Activated naive CD4-positive, alpha-beta T cell treated with anti-CD3 and anti-CD28 coated beads, Interleukin-2, amount 10 ng/mL, durations not matched to agents 7 days and 5 days (primary cell): ENCODE measurements around the gene HS3ST6.
A peak's percentile ranks its signal among the peaks of the same experiment; 100 is the strongest.
"Not testable (repeated sequence)": the region's sequence is repeated elsewhere in the genome, so short reads cannot be mapped to it uniquely, and the experiment has no call there.

Experiments used
- CTCF ChIA-PET: fragments of 350-600 bp; sonication (Branson Sonifier 250); formaldehyde crosslinking; loops from one replicate; lab custom pipeline; 2021; ENCODE audit warnings: antibody characterized with exemption; lab: Charles Lee
- DNase-seq: peaks from one replicate; pipeline ENCODE4 v3.0.0-alpha.2; 2020
- H3K27ac Mint-ChIP-seq: one replicate; pipeline ENCODE4 v1.8.0; 2021; ENCODE audit warnings: mild to moderate bottlenecking, moderate library complexity, mixed read lengths
- H3K27me3 Mint-ChIP-seq: one replicate; pipeline ENCODE4 v1.8.0; 2021; ENCODE audit warnings: mild to moderate bottlenecking, mixed read lengths
- H3K36me3 Mint-ChIP-seq: one replicate; pipeline ENCODE4 v1.8.0; 2021; ENCODE audit warnings: mixed read lengths
- H3K4me1 Mint-ChIP-seq: one replicate; pipeline ENCODE4 v1.8.0; 2021; ENCODE audit warnings: mixed read lengths
- H3K4me3 Mint-ChIP-seq: one replicate; pipeline ENCODE4 v1.8.0; 2021; ENCODE audit warnings: mild to moderate bottlenecking, moderate library complexity, mixed read lengths
- H3K9me3 Mint-ChIP-seq: one replicate; pipeline ENCODE4 v1.8.0; 2021; ENCODE audit warnings: mixed read lengths

Gene HS3ST6

GRCh38 chr16:1877089-1877488 lies 41.1 kb downstream of the HS3ST6 start:
- Mint-ChIP-seq H3K27me3 (peaks cover 44% of the 10 kb centered on the region), H3K4me1 (peaks cover 3% of the 10 kb centered on the region), H3K4me3 (no peak overlapping the region), H3K27ac (no peak overlapping the region), H3K9me3 (peaks cover 2% of the 10 kb centered on the region), H3K36me3 (peaks cover 1% of the 10 kb centered on the region)
- no peak for DNase-seq
- CTCF ChIA-PET = interaction anchor here (1.2 kb wide), 1 partner anchor 13 kb away, joined by 3 read pairs; no protein-coding TSS in a partner anchor

DNA sequence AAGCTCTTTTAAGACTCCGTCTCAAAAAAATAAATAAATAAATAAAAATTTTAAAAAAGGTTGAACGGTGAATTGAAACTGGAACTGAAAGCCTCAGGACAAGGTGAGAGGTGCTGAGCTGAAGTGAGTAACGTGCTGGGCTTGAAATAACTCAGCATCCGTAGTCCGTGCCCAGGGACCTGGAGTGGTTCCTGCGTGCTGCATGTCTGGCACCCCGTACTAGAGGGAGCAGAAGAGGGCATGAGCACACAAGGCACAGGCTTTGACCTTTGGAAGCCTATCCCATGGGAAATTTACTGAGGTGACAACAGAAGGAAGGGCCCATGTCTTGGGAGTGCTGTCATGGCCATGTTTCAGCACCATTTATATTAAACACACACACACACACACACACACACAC lies 41.7 kb downstream of the HS3ST6 start:
- no peak overlapping the region for H3K4me3 Mint-ChIP-seq
- peaks cover 46% of the 10 kb centered on the region for H3K27me3 Mint-ChIP-seq
- peaks cover 3% of the 10 kb centered on the region for H3K4me1 Mint-ChIP-seq
- DNase-seq = no peak
- H3K36me3 Mint-ChIP-seq = peaks cover 1% of the 10 kb centered on the region
- CTCF ChIA-PET = interaction anchor here (0.9 to 1.0 kb wide), 2 partner anchors 12 to 53 kb away, joined by 3 read pairs; no protein-coding TSS in a partner anchor
- H3K9me3 Mint-ChIP-seq = peaks cover 2% of the 10 kb centered on the region
- no peak overlapping the region for H3K27ac Mint-ChIP-seq

DNA sequence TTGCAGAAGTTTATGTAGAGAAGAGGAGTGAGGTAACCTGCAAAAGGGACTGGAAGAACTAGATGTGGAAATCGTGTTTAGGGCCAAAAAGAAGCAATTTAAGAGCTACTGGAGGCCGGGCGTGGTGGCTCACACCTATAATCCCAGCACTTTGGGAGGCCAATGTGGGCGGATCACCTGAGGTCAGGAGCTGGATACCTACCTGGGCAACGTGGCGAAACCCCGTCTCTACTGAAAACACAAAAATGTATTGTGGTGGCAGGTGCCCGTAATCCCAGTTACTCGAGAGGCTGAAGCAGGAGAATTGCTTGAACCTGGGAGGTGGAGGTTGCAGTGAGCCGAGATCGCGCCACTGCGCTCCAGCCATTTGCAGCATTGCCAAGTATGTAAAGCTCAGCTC lies 42.1 kb downstream of the HS3ST6 start:
- H3K4me3 Mint-ChIP-seq, DNase-seq, H3K36me3 Mint-ChIP-seq, H3K27ac Mint-ChIP-seq, H3K4me1 Mint-ChIP-seq, H3K9me3 Mint-ChIP-seq: not testable (repeated sequence)
- peaks cover 46% of the 10 kb centered on the region for H3K27me3 Mint-ChIP-seq
- CTCF ChIA-PET = interaction anchor here (0.9 to 1.0 kb wide), 2 partner anchors 12 to 53 kb away, joined by 3 read pairs; no protein-coding TSS in a partner anchor

GRCh38 chr16:1874854-1875253 lies 43.4 kb downstream of the HS3ST6 start:
- peaks cover 3% of the 10 kb centered on the region for H3K4me1 Mint-ChIP-seq
- peaks cover 41% of the 10 kb centered on the region for H3K27me3 Mint-ChIP-seq
- H3K4me3 Mint-ChIP-seq = no peak overlapping the region
- peaks cover 1% of the 10 kb centered on the region for H3K36me3 Mint-ChIP-seq
- peaks cover 2% of the 10 kb centered on the region for H3K9me3 Mint-ChIP-seq
- DNase-seq = no peak
- no peak overlapping the region for H3K27ac Mint-ChIP-seq
- CTCF ChIA-PET = no interaction called here

GRCh38 chr16:1871974-1872635 lies 46.1 kb downstream of the HS3ST6 start, which contains the start of gene MEIOB:
Gene MEIOB, minus strand, starts transcription at chr16:1872164. Its CDS starts 3,989 bp downstream, at chr16:1868175.
- peaks cover 2% of the 10 kb centered on the region for H3K9me3 Mint-ChIP-seq
- CTCF ChIA-PET = no interaction called here
- H3K27ac Mint-ChIP-seq = no peak within 1 kb of the TSS
- H3K4me3 Mint-ChIP-seq = peak within 1 kb of the TSS; percentile 52
- H3K27me3 Mint-ChIP-seq = peaks cover 28% of the 10 kb centered on the region
- H3K4me1 Mint-ChIP-seq = peaks cover 3% of the 10 kb centered on the region
- peaks cover 1% of the 10 kb centered on the region for H3K36me3 Mint-ChIP-seq
- peak; percentile 50 for DNase-seq

- Mint-ChIP-seq H3K9me3 (peaks cover 2% of the 10 kb centered on the region), H3K27ac (no peak overlapping the region), H3K4me1 (peaks cover 3% of the 10 kb centered on the region), H3K27me3 (peaks cover 30% of the 10 kb centered on the region), H3K4me3 (no peak overlapping the region), H3K36me3 (peaks cover 1% of the 10 kb centered on the region)
- no peak for DNase-seq
- CTCF ChIA-PET = no interaction called here
Observed at GRCh38 chr16:1870365-1871082, 47.7 kb downstream of the HS3ST6 start.

GRCh38 chr16:1865902-1866690 lies 52.1 kb downstream of the HS3ST6 start:
- Mint-ChIP-seq H3K27ac (no peak overlapping the region), H3K27me3 (peaks cover 28% of the 10 kb centered on the region), H3K36me3 (no peaks in the 10 kb centered on the region), H3K4me1 (no peaks in the 10 kb centered on the region), H3K9me3 (no peaks in the 10 kb centered on the region), H3K4me3 (no peak overlapping the region)
- DNase-seq = no peak
- CTCF ChIA-PET = interaction anchor here (0.7 to 1.3 kb wide), 3 partner anchors 13 to 63 kb away, joined by 3 read pairs; no protein-coding TSS in a partner anchor

DNA sequence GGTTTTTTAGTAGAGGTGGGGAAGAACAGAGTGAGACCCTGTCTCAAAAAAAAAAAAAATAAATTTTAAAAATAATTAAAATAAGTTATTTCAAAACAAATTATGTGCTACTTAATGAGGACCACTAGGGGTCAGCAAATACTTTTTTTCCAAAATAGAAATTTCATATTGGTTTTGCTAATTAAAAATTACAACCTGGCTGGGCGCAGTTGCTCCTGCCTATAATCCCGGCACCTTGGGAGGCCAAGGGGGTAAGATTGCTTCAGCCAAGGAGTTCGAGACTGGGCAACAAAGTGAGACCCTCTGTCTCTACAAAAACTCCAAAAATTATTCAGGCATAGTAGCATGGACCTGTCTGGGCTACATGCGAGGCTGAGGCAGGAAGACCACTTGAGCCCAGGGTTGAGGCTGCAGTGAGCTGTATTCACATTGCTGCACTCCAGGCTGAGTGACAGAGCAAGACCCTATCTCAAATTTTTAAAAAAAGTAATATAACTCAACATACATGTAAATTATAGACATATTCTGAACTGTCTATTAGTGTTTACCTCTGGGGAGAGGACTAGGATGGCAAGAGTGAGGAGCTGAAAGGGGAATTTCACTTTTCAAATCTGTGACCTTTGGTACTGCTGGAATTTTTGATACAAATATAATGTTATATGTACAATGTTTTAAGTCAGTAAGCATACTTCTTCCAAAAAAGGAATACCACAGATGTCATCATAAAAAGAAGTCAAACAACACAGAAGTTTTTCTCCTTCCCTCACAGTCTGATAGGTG lies 54.3 kb downstream of the HS3ST6 start:
- DNase-seq = no peak
- CTCF ChIA-PET = interaction anchor here (0.5 to 1.7 kb wide), 5 partner anchors 12 to 67 kb away, joined by 3 to 8 read pairs (median 3); no protein-coding TSS in a partner anchor
- Mint-ChIP-seq H3K27me3 (peaks cover 38% of the 10 kb centered on the region), H3K36me3 (no peaks in the 10 kb centered on the region), H3K9me3 (no peaks in the 10 kb centered on the region), H3K4me1 (no peaks in the 10 kb centered on the region), H3K4me3 (no peak overlapping the region), H3K27ac (no peak overlapping the region)

- DNase-seq = no peak
- no peaks in the 10 kb centered on the region for H3K36me3 Mint-ChIP-seq
- H3K27me3 Mint-ChIP-seq = peaks cover 47% of the 10 kb centered on the region
- H3K9me3 Mint-ChIP-seq = no peaks in the 10 kb centered on the region
- no peak overlapping the region for H3K4me3 Mint-ChIP-seq
- H3K4me1 Mint-ChIP-seq = no peaks in the 10 kb centered on the region
- H3K27ac Mint-ChIP-seq = no peak overlapping the region
- CTCF ChIA-PET = interaction anchor here (1.2 to 1.7 kb wide), 2 partner anchors 67 to 68 kb away, joined by 3 to 8 read pairs; no protein-coding TSS in a partner anchor
Observed at GRCh38 chr16:1862394-1862793, 55.8 kb downstream of the HS3ST6 start.

DNA sequence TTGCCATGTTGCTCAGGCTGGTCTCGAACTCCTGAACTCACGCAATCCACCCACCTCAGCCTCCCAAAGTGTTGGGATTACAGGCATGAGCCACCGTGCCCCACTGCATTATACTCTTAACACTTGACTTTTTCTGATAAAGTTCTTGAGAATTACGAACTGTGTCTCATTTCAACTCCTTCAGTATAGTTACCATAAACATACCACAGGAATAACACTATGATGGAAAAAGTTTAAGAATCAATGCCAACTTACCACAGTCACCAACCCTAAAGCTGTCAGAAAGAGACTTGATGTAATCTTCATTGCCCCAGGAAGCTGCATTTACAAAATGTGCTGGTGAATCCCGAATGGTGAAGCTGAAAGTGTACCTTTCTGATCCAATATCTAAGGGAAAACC lies 56.5 kb downstream of the HS3ST6 start:
- Mint-ChIP-seq H3K27me3 (peaks cover 50% of the 10 kb centered on the region), H3K4me1 (peaks cover 3% of the 10 kb centered on the region), H3K27ac (no peak overlapping the region), H3K4me3 (no peak overlapping the region), H3K9me3 (no peaks in the 10 kb centered on the region), H3K36me3 (no peaks in the 10 kb centered on the region)
- CTCF ChIA-PET = interaction anchor here (1.7 kb wide), 1 partner anchor 67 kb away, joined by 8 read pairs; no protein-coding TSS in a partner anchor
- no peak for DNase-seq
